HPDE6-E6E7 (cell line): ENCODE results near the gene SERPING1.
"Not testable (repeated sequence)": the region's sequence is repeated elsewhere in the genome, so short reads cannot be mapped to it uniquely, and the experiment has no call there.

ENCODE experiments used
- DNase-seq: peaks from one replicate; pipeline ENCODE4 v3.0.0; 2011; ENCODE audit warnings: missing footprints; ENCODE audit errors: extremely low spot score

Gene SERPING1

DNA sequence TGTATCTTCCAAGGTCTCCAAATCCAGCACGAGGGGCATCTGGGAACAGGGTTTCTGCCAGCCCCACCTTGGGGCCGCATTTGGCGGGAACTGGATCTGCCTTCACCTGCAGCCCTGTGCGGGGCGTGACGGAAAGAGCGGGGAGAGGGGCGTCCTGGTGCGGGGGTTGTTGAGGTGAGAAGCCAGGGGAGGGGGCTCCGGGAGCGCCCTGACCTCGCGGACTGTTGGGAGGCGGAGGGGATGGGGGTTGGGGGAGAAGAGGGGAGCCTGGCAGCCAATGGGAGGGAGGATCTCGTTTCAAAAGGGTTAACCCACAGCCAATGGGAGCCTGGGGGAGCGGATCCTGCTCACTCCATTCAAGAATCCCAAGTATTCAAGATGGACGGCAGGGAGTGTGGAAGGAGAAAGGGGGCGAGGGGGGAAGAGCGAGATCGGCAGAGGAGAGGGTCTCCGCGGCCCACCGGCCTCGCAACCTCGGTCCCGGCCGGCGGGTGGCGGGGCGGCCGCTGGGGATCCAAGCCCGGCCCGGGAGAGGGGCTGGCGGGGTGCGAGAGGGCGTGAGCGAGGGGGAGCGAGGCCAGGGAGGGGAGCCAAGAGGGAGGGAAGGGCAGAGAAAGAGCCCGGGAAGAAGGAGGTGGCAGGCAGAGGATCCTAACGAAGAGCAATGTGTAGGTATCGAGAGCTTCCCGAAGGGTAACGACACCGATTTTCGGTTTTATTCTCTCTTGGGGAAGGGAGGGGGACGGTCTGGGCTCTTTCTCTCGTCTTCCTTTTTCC is 40.7 kb downstream of the SERPING1 start:
- DNase-seq: peak; percentile 95

- no peak for DNase-seq
Measured at GRCh38 chr11:57638811-57639320, 41.4 kb downstream of the SERPING1 start.

- no peak for DNase-seq
Measured at GRCh38 chr11:57639321-57640067, 42.0 kb downstream of the SERPING1 start.

DNA sequence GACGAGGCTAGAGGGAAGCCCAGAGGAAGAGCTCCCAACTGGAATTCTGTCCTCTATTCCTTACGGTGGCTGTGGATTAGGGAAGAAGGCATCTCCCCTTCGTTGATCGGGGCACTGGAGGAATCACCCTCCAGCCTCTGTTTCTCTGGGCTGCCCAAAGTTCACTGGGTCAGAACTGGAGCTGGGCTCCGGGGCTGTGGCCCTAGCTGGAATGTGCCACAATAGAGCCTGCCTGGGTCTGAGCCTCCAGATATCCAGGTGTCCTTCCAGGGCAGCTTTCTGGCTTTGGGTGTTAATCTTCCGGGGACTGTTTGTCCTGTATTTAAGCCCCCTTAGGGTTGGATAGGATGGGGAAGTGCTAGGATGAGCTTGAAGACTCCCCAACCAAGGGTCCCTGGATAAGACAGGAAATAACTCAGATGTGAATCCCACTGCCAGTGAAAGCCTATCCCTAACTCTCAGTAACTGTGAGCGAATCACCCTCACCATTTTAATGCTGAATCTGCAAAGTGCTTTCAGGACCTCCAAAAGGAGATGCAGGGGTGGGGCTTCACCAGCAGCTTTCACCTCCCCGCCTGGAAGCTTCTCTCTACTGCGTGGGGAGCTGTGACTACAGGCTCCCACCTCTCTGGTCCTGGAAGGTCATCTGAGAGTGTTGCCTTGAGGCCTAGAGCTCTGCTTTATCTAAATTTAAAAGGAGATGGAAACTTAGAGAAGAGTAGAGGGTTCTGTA is 42.7 kb downstream of the SERPING1 start:
- DNase-seq: no peak

- DNase-seq: no peak
Measured at GRCh38 chr11:57641011-57641807, 43.7 kb downstream of the SERPING1 start.

- no peak for DNase-seq
Measured at GRCh38 chr11:57643802-57644201, 46.3 kb downstream of the SERPING1 start.

DNA sequence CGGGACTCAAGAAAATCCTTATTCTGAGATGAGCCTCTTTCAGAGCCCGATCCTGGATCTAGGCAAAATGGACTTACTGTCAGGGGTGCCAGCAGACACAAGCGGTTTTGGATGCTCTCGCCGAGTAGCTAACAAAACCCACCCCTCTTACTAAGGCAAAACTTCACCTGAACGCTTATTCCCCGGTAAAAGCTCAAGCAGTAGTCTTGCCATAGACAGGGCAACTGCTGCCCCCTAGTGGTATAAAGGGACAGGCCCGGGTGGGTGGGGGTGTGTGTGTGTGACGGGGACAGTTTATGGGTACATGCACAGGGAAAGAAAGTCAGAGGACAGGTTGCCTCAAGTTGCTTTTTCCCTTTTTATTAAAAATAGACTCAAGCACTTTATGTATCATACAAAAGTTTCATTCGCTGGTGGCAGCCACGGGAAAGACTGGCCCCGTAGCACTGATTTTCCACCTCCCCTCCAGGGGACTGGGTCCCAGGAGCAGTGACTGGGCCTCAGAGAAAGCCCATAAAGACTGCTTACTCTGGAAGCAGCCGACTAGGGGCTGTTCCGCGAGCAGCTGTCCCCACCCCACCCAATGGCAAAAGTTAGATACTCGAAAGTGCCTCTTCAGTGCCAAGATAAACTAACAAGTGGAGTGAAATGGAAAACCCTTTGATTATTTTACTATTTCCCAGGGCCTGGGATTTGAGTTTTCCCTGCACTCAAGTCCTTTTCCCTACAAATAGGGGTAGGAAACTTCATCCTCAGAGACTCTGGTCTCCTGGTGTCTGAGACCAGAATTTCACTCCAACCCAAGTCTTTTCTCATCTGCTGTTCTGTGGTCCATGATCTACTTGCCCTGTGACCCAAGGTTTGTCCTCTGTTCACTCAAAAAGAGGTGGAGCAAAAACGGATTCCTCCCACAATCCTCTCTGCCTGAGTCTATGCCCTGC is 47.5 kb downstream of the SERPING1 start:
- no peak for DNase-seq

- DNase-seq: no peak
Measured at GRCh38 chr11:57645689-57646085, 48.2 kb downstream of the SERPING1 start.

- no peak for DNase-seq
Measured at GRCh38 chr11:57646194-57646798, 48.8 kb downstream of the SERPING1 start.

- no peak for DNase-seq
Measured at GRCh38 chr11:57646799-57647303, 49.4 kb downstream of the SERPING1 start.

DNA sequence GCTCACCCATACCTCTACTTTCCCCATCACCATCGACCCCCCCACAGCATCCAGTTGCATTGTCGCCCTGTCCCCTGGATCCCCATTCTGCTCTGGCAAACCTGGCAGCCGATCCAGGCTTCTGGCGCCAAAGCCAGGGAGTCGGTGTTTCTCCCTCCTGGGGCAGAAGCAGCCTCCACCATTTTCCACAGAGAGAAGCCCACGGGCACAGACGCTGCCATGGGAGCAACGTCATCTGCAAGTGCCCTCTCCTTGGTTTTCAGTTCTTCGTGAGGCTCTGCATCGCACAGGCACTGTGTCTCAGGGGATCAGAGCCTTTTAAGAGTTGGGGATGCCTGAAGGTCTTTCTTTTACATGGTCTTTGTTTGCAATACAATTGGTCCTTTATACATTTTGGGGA is 49.9 kb downstream of the SERPING1 start:
- no peak for DNase-seq

DNA sequence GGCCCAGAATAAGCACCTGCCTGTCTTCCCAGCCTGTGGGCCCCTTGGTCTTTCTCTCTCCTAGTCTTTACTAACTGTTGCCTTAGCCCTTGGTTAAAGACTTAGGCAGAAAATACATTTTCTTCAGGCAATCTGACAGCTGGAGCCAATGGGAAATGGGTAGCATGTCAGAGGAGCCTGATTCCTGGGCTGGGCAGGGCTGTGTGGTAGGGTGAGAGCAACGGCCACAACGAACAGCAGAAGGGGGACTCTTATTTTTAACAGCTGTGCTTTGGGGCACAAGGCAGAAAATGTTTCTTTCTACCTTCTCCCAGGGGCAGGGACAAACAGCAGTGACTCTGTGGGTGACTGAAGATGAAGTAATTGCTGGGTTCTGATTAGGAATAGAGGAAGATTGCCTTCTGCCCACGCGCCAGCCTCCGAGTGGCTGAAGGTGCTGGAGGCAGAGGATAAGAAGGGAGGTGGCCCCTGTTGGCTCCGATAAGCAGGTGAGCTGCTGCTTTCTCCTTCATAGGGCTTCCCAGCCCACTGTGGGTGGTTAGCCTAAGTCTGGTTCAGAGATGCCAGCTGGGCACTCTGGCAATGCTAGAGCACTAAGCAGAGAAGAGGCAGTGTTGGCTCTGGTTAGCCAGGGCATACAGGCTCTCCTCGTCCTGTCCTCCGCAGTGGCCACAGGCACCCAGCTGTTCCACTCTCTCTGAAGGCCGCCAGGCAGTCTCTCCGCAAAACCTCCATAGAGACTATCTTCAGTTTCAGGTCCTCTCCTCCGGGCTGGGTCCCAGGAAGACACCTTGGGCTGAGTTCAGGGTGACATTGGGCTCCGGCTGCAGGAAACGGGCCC is 50.7 kb downstream of the SERPING1 start:
- no peak for DNase-seq

GRCh38 chr11:57648801-57649735 is 51.6 kb downstream of the SERPING1 start:
- no peak for DNase-seq

- DNase-seq: no peak
Measured at GRCh38 chr11:57649826-57650738, 52.6 kb downstream of the SERPING1 start, which contains the start of gene YPEL4. YPEL4 (minus strand) TSS chr11:57649912; CDS start chr11:57647107, 2,805 bp downstream.

DNA sequence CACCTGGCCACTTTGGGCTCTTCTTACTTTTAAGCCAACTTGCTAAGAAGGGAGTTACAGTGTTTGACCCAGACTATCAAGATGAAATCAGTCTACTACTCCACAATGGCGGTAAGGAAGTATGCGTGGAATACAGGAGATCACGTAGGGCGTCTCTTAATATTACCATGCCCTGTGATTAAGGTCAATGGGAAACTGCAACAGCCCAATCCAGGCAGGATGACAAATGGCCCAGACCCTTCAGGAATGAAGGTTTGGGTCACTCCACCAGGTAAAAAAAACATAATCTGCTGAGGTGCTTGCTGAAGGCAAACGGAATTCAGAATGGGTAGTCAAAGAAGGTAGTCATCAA is 53.2 kb downstream of the SERPING1 start:
- no peak for DNase-seq

DNA sequence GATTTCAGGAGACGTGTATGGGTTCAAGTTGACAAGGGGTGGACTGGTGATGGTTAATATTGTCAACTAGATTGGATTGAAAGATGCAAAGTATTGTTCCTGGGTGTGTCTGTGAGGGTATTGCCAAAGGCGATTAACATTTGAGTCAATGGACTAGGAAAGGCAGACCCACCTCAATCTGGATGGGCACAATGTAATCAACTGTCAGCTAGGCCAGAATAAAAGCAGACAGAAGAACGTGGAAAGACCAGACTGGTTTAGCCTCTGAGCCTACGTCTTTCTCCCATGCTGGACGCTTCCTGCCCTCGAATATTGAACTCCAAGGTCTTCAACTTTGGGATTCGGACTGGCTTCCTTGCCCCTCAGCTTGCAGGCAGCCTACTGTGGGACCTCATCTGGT is 53.9 kb downstream of the SERPING1 start:
- no peak for DNase-seq

GRCh38 chr11:57652230-57652629 is 54.7 kb downstream of the SERPING1 start:
- DNase-seq: not testable (repeated sequence)
